ENCODE measurements around the gene FKBP1A. TPM values are rescaled to one million over a fixed set of nuclear protein-coding genes. Genes with fewer than 3 reads are reported as not detected.
"Not testable (repeated sequence)": the region's sequence is repeated elsewhere in the genome, so short reads cannot be mapped to it uniquely, and the experiment has no call there.

Gene FKBP1A
- total RNA-seq, 1 experiment from 2014 or later: 196 TPM

DNA sequence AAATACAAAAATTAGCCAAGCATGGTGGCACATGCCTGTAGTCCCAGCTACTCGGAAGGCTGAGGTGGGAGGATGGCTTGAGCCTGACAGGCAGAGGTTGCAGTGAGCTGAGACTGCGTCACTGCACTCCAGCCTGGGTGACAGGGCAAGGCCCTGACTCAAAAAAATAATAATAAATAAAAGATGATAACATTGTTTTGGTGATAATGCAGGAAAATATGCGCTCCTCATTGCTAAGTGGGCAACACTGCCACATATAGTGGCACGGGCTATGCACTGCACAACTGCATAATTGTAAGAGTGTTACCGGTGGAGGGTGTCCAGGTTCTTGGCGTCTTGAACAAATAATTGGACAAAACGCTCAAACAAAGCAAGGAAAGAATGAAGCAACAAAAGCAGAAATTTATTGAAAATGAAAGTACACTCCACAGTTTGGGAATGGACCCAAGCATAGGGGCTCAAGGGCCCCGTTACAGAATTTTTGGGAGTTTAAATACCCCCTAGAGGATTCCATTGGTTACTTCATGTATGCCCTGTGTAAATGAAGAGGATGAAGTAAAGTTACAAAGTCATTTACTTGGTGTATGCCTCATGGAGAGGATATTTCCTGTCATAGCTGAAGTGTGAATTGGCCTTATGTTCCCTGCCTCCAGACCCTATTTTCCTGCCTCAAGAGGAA, 49.3 kb downstream of the FKBP1A start:
- H3K4me1 ChIP-seq (ENCODE audit: insufficient read depth, low read length); H3K79me2 ChIP-seq (ENCODE audit: insufficient read depth, low read length); H2BK15ac ChIP-seq (ENCODE audit: low read depth, low read length); H3K4me2 ChIP-seq (ENCODE audit: insufficient read depth, insufficient read length, low read length); H2BK12ac ChIP-seq (ENCODE audit: insufficient read length, low read depth, low read length); H4K20me1 ChIP-seq (ENCODE audit: control insufficient read depth, insufficient read depth, insufficient read length); H3K27me3 ChIP-seq (ENCODE audit: insufficient read depth, low read length); H3K27me3 Mint-ChIP-seq (ENCODE audit: low read depth); H4K91ac ChIP-seq (ENCODE audit: insufficient read length, low read depth, low read length); H3K14ac ChIP-seq (ENCODE audit: insufficient read depth, low read length); H3K23ac ChIP-seq (ENCODE audit: insufficient read length, low read depth, low read length); H2BK5ac ChIP-seq (ENCODE audit: insufficient read length, low read length); H4K5ac ChIP-seq (ENCODE audit: insufficient read length, low read depth, low read length); H3K56ac ChIP-seq (ENCODE audit: insufficient read length, low read depth, low read length); H4K8ac ChIP-seq (replicated peaks; ENCODE audit: insufficient read length, low read depth, low read length); H2AFZ ChIP-seq (ENCODE audit: low read length); H3K79me1 ChIP-seq (ENCODE audit: insufficient read depth, low read depth, low read length, poor library complexity, severe bottlenecking); H3K23me2 ChIP-seq (ENCODE audit: insufficient read length, low read depth, low read length, poor library complexity, severe bottlenecking); H3K27ac Mint-ChIP-seq; H3K4me1 Mint-ChIP-seq; H3K27ac ChIP-seq (ENCODE audit: insufficient read length, low read depth, low read length); H3K9ac ChIP-seq (ENCODE audit: extremely low read depth, insufficient read length, low read length); DNase-seq; H3K9me3 ChIP-seq (ENCODE audit: control insufficient read depth, low read depth, low read length); H2BK20ac ChIP-seq (ENCODE audit: low read depth, low read length, poor library complexity, severe bottlenecking); H3K4me3 Mint-ChIP-seq; H2AK5ac ChIP-seq (ENCODE audit: insufficient read length, low read length); H3K18ac ChIP-seq (ENCODE audit: insufficient read length, low read depth, low read length); H3K4ac ChIP-seq (ENCODE audit: low read depth, low read length); H3T11ph ChIP-seq (ENCODE audit: low read length); H2BK120ac ChIP-seq (ENCODE audit: low read depth, low read length, poor library complexity, severe bottlenecking): not testable (repeated sequence)
- no CpG with 5 or more reads among the region's 8 CpGs for WGBS (ENCODE audit: extremely low coverage, insufficient read length, low lambda C conversion rate)
- TF ChIP-seq, protein P1, sequence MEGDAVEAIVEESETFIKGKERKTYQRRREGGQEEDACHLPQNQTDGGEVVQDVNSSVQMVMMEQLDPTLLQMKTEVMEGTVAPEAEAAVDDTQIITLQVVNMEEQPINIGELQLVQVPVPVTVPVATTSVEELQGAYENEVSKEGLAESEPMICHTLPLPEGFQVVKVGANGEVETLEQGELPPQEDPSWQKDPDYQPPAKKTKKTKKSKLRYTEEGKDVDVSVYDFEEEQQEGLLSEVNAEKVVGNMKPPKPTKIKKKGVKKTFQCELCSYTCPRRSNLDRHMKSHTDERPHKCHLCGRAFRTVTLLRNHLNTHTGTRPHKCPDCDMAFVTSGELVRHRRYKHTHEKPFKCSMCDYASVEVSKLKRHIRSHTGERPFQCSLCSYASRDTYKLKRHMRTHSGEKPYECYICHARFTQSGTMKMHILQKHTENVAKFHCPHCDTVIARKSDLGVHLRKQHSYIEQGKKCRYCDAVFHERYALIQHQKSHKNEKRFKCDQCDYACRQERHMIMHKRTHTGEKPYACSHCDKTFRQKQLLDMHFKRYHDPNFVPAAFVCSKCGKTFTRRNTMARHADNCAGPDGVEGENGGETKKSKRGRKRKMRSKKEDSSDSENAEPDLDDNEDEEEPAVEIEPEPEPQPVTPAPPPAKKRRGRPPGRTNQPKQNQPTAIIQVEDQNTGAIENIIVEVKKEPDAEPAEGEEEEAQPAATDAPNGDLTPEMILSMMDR (conservative IDR thresholded peaks at IDR 0.05): peak; percentile 51
- Mint-ChIP-seq H3K9me3 (peaks cover 10 to 14% of the 10 kb centered on the region in 2 experiments), H3K36me3 (ENCODE audit: insufficient read depth in 1 of 3, low read depth in 3 of 3) (peaks cover 0 to 17% (median 11%) of the 10 kb centered on the region in 3 experiments; a peak in 6 of 7 replicates)

Data from H9 (cell line).